Activated naive CD4-positive, alpha-beta T cell treated with anti-CD3 and anti-CD28 coated beads, Interleukin-2, amount 50 U/mL, for 16 hours (primary cell): ENCODE measurements around the gene EIF6.

Experiments used
- DNase-seq: peaks from one replicate; pipeline ENCODE4 v3.0.0-alpha.2; 2020

EIF6 gene

DNA sequence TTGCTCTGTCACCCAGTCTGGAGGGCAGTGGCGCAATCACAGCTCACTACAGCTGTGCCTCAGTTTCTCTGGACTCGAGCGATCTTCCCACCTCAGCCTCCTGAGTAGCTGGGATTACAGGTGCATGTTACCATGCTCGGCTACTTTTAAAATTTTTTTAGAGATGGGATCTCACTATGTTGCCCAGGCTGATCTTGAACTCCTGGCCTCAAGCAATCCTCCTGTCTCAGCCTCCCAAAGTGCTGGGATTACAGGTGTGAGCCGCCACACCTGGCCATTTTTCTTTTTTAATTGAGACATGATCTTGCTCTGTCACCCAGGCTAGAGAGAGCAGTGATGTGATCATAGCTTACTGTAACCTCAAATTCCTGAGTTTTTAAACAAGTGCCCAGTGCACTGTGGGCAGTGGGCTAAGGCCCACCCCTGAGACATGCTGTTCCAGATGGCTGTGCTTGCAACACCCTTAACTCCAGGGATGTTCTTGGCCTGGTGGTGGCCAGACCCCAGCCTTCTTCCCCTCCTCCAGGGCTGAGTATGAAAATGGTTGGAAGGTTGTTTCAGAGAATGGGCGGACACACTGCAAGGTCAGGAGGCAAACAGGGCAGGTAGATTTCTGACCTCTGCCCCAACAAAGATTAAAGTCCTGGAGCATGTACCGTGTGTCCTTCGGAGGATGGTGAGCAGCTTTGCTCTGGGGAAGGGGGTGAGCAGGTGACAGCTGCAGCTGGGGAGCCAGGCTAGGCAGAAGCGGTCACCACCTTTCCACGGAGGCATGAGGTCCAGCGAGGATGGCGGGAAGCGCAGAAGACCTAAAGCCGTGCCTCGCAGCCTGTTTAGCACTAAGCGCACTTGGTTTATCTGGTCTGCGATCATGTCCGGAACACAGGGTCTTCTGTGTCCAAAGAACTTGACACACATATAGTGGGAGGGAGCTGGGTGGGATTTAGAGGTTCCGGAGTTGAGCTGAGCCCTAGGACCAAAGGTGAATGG lies 9.0 kb upstream of the EIF6 start:
- DNase-seq: no peak

GRCh38 chr20:35292504-35293285 lies 8.1 kb upstream of the EIF6 start:
- no peak for DNase-seq

DNA sequence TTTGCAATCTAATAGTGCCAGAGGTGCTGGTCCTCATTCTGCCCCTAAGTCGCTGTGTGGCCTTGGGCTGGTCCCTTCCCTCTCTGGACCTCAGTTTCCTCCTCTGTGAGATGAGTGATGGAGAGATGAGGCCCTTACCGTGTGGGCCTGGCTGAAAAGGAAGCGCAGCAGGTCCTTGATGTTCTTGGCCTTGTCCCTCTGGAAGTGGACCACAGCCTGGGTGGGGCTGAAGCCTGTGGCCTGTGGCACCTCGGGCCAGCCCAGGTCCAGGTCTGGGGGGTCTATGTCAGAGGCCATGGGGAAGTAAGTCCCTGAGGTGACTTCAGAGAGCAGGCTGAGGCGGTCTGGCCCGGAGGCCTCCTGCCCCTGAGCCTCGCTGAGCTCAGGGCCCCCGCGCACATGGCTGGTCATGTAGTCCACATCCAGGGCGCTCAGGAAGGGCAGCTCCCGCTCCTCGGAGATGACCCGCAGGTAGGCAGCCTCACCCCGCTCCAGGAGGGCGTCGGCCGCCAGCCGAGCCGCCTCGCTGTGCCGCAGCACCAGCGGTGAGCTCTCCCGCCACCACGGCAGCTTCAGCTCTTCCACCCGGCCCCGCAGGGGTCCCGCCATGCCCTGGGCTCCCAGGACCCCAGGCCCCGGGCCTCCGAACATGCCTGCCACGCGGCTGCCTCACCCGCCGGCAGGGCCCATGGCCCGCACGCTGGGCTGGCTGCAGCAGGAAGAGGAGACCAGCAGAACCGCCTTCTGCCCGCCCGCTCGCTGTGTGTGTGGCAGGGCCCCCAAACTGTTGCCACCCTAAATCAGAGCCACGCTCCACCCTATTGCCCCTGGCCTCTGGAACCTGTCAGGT lies 7.3 kb upstream of the EIF6 start, which contains the start of gene FAM83C:
Gene FAM83C, minus strand, starts transcription at position 772 of the 850 bp plus-strand sequence. Its CDS starts 121 bp downstream, at position 651.
- no peak for DNase-seq

GRCh38 chr20:35290887-35291417 lies 6.4 kb upstream of the EIF6 start:
- DNase-seq: no peak

DNA sequence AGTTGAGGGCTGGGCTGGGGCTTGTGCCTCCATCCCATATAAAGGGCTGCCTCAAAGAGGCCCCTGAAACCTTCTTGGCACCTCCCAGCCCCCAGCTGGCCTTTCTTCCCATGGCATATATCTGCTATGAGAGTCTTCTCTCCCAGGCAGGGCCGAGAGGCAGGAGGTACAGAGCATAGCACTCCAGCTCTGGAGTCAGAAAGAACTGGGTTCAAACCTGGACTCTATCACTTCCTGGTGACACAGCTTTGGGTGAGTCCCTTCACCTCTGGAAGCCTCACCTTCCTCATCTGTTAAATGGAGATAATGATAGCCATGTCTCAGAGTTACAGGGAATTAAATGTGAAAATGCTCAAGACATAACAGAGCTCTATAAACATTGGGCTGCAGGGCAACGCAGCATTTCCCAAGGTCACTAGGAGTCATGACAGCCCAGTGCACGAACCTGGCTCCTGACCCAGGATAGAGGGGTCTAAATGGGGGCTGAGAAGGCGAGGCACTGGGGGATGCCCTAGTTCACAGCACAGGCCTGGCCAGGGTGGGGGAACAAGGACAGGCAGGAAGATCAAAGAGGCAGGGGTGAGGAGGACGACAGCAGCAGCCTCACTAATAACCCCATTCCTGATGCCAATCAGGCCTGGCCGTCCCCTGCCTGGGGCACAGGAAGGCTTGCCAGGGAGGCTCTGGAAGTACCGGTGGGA lies 5.8 kb upstream of the EIF6 start:
- DNase-seq: no peak

DNA sequence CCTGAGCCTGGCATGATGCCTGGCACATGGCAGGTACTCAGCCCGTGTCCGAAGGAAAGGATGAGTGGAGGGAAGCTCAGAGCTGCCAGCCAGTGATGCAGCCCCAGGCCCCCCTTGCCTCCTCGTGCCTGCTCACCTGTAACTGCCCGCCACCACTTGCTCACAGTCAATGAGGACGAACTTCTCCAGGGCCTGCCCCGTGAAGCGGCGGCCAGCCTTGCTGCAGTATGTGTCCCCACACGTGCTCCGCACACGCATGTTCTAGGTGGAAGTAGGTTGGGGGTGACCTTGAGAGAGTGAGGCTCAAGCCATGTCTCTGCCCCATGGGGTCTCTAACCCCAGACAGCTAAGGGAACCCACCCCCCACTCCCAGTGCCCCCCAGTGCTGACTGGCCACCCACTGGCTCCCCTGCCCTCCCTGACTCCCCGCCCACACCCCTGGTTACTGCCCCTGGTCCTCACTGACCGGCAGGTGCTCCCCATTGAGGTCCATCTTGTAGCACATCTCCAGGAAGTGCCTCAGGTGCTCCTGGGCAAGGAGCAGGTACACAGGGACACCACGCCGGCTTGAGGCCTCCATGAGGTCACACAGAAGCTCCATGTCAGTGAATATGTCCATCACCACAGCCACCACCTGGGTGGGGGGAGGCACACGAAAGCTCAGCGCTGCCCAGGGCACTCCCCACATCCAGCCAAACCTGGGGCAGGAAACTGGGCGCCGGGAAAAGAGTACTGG lies 3.9 kb upstream of the EIF6 start:
- DNase-seq: no peak

- no peak for DNase-seq
Measured at GRCh38 chr20:35287509-35288324, 3.1 kb upstream of the EIF6 start.

- DNase-seq: no peak
Measured at GRCh38 chr20:35286899-35287508, 2.4 kb upstream of the EIF6 start.

DNA sequence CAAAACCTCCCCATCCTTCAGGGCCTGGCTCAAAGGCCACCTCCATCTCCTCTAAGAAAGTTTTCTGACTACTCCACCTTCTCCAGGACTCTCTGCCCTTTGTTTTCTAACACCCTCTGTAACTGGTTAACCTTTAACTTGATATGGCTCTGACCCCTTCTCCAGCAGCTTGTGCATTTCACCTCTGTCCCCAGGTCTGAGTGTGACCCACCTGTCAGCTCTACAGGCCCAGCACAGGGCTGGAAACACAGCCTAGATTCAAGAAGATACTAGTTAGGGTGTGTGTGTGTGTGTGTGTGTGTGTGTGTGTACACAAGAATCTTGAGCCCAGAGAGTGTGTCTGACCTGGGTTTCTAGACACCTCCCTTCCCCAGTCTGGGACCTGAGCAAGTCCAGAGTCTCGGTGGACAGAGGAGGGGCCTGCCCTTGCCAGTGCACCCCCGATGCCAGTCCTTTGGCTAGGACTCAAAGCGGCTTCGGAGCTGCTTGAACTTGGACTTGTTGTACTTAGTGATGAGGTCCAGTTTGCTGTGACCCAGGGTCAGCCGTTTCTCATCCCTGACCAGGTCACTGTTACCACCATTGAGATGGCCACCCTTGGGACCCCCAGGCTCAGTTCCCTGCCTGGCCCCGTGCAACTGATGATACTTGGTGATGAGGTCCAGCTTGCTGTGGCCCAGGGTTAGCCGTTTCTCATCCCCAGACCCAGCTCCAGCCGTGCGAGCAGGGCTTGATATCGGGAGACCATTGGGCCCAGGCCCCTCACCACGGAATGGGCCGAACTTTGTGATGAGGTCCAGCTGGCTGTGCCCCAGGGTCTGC lies 1.7 kb upstream of the EIF6 start:
- DNase-seq: no peak

GRCh38 chr20:35285806-35286076 lies 1.2 kb upstream of the EIF6 start:
- no peak for DNase-seq

DNA sequence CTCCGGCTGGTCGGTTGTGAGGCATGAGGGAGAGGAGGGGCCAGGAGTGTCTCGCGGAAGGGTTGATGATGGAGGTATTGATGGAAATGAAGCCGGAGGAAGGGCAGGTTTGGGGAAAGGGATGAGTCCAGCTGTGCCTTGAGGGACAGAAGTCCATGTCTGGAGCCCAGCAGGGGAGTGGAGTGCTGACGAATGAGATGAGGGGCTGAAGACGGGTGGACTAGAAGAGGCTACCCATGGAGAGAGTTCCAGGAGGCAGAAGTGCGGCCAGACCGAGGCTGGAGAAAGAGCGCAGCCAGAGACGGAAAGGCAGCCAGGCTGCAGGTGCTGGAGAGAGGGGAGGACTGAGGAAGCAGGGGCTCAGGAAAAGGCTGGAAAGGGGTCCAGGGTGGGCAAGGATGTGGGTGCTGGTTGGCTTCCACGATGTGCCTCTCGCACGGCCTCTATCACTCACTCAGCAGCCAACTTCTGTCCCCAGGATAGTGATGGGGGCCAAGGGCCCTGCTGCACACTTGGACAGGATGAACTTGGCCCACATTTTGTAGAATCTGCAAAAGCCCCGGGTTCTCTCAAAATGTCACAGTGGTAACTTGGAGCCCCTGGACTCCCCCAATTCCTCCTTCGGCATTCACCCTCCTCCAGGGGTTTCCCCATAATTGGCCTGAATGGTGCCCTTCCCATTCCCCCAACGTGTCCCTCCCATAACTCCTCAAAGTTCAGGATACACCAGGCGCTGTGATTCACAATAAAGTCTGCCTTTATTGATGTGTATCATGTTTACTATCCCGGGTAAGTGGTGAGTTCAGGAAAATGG lies 627 bp upstream of the EIF6 start:
- no peak for DNase-seq

- DNase-seq: no peak
Measured at GRCh38 chr20:35283441-35284266, 918 bp downstream of the EIF6 start.

DNA sequence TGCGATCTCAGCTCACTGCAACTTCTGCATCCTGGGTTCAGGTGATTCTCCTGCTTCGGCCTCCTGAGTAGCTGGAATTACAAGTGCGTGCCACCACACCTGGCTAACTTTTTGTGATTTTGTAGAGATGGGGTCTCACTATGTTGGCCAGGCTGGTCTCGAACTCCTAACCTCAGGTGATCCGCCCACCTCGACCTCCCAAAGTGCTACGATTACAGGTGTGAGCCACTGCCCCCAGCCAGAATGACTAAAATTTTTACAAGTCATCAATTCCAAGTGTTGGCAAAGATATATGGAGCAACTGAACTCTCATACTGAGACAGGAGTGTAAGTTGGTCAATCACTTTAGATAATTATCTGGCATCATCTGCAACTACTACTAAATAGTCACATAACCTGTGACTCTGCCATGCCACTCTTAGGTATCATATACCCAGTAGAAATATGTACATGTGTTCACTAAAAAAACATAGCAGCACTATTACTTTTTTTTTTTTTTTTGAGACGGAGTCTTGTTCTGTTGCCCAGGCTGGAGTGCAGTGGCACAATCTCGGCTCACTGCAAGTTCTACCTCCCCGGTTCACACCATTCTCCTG lies 3.0 kb downstream of the EIF6 start:
- DNase-seq: no peak

- no peak for DNase-seq
Measured at GRCh38 chr20:35280523-35280922, 4.0 kb downstream of the EIF6 start.

- no peak for DNase-seq
Measured at GRCh38 chr20:35279533-35280174, 4.9 kb downstream of the EIF6 start.

- DNase-seq: no peak
Measured at GRCh38 chr20:35279040-35279439, 5.5 kb downstream of the EIF6 start.
